Mesodermal cell (in vitro differentiated cells): Measurements from ENCODE around the gene HOXC5.
A peak's percentile ranks its signal among the peaks of the same experiment; 100 is the strongest.

Source experiments
- H3K27ac ChIP-seq: 2 replicates; pipeline ENCODE4 v1.7.0; 2013; ENCODE audit warnings: mild to moderate bottlenecking, low read depth, low read length, moderate library complexity; ENCODE audit not compliant: severe bottlenecking
- H3K36me3 ChIP-seq: 2 replicates; pipeline ENCODE4 v1.7.1; 2013; ENCODE audit warnings: mild to moderate bottlenecking, low read length, moderate library complexity; ENCODE audit not compliant: control insufficient read depth, insufficient read depth
- H3K4me1 ChIP-seq: one replicate; pipeline ENCODE4 v1.7.1; 2013; ENCODE audit warnings: mild to moderate bottlenecking, low read length; ENCODE audit not compliant: insufficient read depth, control insufficient read depth, poor library complexity, severe bottlenecking
- H3K4me3 ChIP-seq: 2 replicates; pipeline ENCODE4 v1.7.0; 2013; ENCODE audit warnings: low read length, control low read depth, mild to moderate bottlenecking; ENCODE audit not compliant: insufficient read depth, poor library complexity, severe bottlenecking; ENCODE audit errors: extremely low read depth
- H3K9me3 ChIP-seq: 2 replicates; pipeline ENCODE4 v1.7.1; 2013; ENCODE audit warnings: mild to moderate bottlenecking, low read length, moderate library complexity; ENCODE audit not compliant: control insufficient read depth
- WGBS, 2 experiments: methylation state at CpG; one replicate each; pipeline ENCODE4 v1.1.5; 2013; ENCODE audit warnings: missing lambda C conversion rate in 2 of 2; ENCODE audit not compliant: insufficient coverage in 2 of 2; 5-methylcytosine and 5-hydroxymethylcytosine counted together

Gene HOXC5

DNA sequence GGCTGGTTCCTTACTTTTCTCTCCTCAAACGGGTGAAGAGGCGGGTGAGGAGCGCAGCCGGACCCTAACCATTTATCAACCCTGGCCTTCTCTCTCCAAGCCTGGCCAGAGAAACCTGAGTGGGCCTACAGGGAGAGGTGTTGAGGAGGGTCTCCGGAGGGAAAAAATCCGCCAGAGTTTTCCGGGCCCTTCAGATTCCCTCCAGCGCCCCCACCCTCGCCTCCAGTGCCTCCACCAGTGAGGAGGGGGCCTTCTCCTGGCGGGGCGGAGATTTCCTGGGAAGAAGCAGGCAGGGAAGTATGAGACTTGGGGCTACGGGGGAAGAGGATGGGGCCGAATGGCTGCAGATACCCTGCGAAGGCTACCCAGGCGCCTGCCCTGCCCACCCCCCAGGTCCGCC is 1.4 kb upstream of the HOXC5 start:
- no peaks in the 10 kb centered on the region for H3K36me3 ChIP-seq
- peak overlapping the region; percentile 66 for H3K27ac ChIP-seq
- no peaks in the 10 kb centered on the region for H3K9me3 ChIP-seq
- no peak overlapping the region for H3K4me3 ChIP-seq
- H3K4me1 ChIP-seq: peaks cover 5% of the 10 kb centered on the region
- WGBS, 2 experiments: 13 to 49% methylated on average over 2 to 7 of the region's 16 CpGs

DNA sequence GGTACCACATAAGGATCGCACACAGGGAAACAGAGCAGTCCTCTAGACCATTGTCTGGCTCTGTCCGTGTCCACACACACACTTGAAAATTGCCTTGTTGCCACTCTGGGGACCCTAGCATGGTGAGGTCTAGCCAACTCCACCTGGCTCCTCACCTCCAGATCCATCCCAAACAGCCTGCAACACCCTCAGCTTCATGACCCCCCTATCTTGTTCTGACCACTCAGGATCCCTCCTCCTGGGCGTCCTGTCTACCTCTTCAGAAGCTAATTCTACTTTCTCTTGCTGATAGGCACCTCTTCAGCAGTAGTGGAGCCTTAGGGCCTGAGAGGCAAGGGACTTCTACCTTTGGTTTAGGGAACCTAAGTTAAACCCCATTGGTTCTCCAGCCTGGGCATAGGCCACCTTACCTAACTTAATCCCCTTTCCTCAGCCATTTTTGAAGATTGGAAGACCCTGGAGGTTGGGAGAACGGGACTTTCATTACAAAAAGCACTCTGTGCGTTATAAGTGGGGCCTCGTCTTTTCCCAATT is 697 bp upstream of the HOXC5 start:
- WGBS, 2 experiments: 44 to 50% methylated on average over 3 to 5 of the region's 6 CpGs
- Histone ChIP-seq H3K9me3 (no peaks in the 10 kb centered on the region), H3K4me1 (peaks cover 5% of the 10 kb centered on the region), H3K36me3 (no peaks in the 10 kb centered on the region), H3K4me3 (no peak overlapping the region), H3K27ac (no peak overlapping the region)

DNA sequence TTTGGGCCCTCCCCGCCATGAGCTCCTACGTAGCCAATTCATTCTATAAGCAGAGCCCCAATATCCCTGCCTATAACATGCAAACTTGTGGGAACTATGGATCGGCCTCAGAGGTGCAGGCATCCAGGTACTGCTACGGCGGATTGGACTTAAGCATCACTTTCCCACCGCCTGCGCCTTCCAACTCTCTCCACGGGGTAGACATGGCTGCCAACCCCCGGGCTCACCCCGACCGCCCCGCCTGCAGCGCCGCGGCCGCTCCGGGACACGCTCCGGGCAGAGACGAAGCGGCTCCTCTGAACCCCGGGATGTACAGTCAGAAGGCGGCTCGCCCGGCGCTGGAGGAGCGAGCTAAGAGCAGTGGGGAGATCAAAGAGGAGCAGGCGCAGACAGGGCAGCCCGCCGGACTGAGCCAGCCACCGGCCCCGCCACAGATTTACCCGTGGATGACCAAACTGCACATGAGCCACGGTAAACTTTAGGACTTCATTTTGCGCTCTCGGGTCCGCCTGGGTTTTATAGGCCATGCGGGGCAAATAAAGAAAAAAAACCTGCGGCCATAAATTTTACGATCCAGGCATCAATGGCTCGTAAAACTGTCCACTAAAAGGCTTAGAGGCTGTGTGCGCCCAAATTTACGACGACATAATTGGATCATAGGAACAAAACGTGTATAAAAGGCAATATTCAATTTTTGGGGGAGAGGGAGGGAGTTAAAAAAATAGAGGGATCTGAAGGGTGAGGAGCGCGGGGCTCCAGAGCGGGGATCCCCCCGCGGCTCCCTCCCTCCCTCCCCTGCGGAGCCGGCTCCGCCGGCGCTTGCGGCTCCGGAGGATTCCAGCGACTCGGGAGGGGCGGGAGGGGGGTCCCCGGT is 493 bp downstream of the HOXC5 start:
- Histone ChIP-seq H3K4me1 (peaks cover 5% of the 10 kb centered on the region), H3K4me3 (peak overlapping the region; percentile 5), H3K36me3 (no peaks in the 10 kb centered on the region), H3K9me3 (no peaks in the 10 kb centered on the region), H3K27ac (peak overlapping the region; percentile 45)
- WGBS, 2 experiments: 3 to 5% methylated on average over 34 to 43 of the region's 61 CpGs

DNA sequence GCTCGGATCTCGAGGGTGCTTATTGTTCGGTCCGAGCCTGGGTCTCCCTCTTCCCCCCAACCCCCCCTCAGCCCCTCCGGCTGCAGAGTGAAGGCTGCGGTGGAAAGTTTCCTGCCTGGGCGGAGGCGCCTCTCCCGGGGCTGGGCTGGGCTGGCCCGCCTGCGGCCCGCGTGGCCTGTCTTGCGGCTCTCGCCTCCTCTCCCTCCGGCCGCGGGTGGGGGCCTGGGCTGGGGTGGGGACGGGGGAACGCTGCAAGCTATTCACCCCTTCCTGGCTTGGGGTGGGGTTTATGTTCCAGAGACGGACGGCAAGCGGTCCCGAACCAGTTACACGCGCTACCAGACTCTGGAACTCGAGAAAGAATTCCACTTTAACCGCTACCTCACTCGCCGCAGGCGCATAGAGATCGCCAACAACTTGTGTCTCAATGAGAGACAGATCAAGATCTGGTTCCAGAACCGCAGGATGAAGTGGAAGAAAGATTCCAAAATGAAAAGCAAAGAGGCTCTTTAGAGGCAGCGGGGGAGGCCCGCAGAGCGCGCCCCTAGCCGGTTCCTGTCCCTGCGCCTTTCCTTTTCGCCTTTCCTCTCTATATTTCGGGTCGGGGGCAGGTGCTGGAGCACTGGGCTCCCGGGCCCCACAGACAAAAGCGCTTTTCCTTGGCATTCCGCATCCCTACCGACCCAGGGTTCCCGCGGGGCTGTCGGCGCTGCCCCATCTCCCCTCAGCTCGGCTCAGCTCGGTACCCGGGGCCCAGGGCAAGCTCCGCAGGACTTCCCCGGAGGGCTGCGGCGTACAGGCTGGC is 1.3 kb downstream of the HOXC5 start:
- Histone ChIP-seq H3K4me3 (no peak overlapping the region), H3K36me3 (no peaks in the 10 kb centered on the region), H3K27ac (peak overlapping the region; percentile 5), H3K9me3 (no peaks in the 10 kb centered on the region), H3K4me1 (peaks cover 5% of the 10 kb centered on the region)
- 2 to 3% methylated on average over 30 to 42 of the region's 57 CpGs for WGBS, 2 experiments

DNA sequence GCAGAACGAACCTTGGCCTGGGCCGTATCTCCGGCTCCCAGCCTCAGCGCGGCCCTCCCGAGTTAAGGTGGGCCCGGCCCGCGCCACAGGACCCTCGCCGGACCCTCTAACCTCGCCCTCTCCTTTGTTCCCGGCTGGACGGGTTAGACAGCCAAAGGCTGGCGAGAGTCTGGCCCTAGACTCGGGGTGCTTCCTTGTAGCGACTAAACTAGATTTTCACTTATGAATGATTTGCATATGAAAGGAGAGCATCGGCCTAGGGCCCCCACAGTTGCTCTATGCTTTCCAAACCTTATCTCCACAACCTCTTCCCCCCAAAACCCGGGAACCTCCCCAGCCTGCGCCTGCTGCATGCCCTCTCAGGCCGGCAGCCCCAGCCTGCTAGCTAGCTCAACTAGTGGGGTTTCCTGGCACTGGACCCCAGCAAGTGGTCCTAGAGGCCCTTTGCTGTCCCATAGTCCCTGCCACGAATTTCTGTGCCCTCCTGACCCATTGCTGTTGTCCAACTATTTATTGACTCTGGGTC is 2.0 kb downstream of the HOXC5 start:
- Histone ChIP-seq H3K4me3 (no peak overlapping the region), H3K4me1 (peaks cover 5% of the 10 kb centered on the region), H3K36me3 (no peaks in the 10 kb centered on the region), H3K27ac (no peak overlapping the region), H3K9me3 (no peaks in the 10 kb centered on the region)
- WGBS, 2 experiments: 11 to 15% methylated on average over 18 of the region's 22 CpGs

DNA sequence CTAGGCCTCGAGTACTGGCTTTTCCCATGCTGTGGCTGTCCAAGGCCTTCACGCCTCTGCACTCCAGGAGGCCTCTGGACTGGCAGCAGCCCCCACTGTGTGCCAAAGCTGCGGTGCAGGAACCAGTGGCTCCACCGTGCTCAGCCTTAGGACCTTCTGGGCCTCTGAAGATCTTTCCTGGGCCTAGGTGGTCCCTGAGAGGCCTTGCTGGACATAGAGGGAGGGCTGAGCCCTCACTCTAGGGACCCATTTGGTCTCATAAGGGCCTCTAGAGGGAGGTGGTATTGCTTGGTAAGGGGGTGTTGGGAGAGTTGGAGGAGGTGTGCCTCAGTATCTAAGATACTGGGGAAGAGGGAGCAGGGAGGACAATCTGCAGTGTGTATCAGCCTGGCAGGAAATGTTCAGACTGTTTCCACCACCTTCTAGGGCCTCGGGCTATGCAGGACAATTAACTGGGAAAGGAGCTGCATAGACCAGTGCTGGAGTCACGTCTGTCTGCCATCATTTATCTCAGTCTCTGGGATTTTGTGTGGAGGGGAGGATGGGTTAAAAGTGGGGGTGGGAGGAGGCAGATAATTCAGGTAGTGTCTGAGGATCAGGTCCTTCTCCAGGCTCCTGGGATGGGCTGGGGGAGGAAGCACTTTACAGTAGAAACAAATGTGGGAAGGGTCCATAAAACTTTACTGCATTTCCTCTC is 2.9 kb downstream of the HOXC5 start:
- WGBS, 2 experiments: 31 to 38% methylated on average over 6 of the region's 6 CpGs
- no peaks in the 10 kb centered on the region for H3K36me3 ChIP-seq
- peaks cover 5% of the 10 kb centered on the region for H3K4me1 ChIP-seq
- no peak overlapping the region for H3K27ac ChIP-seq
- H3K9me3 ChIP-seq: no peaks in the 10 kb centered on the region
- H3K4me3 ChIP-seq: no peak overlapping the region

DNA sequence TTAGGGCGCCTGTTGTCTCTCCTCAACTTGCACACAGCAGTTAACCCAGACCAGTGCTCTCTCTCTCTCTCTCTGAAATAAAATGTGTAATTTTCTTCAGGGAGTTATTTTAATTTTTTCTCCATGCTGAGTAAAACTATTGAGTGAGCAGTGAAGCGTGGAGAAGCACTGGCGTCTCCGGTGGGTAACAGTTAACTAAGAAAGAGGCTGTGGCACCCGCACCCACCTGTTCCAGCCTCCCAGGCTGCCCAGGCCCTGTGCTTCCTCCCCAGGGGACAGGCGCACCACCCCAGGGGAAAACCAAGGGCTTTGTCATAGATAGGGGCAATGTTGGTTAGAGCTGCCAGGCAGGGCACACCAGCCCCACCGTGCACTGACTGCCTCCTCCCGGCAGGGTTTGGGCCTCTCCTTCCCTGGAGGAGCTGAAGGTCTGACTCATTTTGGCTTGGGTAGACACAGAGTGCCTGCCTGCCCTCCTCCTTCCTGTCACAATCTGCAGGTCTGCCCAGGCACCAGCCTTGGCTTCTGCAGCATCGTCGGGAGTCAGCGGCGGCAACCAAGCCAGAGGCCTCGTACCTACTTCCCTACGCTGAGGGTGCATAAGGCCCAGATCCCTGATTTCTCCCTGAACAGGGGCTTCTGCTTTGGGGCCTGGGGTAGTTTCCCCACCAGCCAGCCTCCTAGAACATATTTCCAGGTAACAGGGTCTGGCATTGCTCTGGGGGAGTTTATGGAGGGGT is 3.9 kb downstream of the HOXC5 start:
- 29 to 32% methylated on average over 11 of the region's 14 CpGs for whole genome bisulfite sequencing, 2 experiments
- no peaks in the 10 kb centered on the region for H3K36me3 ChIP-seq
- peaks cover 3% of the 10 kb centered on the region for H3K4me1 ChIP-seq
- no peak overlapping the region for H3K4me3 ChIP-seq
- H3K9me3 ChIP-seq: no peaks in the 10 kb centered on the region
- H3K27ac ChIP-seq: no peak overlapping the region

DNA sequence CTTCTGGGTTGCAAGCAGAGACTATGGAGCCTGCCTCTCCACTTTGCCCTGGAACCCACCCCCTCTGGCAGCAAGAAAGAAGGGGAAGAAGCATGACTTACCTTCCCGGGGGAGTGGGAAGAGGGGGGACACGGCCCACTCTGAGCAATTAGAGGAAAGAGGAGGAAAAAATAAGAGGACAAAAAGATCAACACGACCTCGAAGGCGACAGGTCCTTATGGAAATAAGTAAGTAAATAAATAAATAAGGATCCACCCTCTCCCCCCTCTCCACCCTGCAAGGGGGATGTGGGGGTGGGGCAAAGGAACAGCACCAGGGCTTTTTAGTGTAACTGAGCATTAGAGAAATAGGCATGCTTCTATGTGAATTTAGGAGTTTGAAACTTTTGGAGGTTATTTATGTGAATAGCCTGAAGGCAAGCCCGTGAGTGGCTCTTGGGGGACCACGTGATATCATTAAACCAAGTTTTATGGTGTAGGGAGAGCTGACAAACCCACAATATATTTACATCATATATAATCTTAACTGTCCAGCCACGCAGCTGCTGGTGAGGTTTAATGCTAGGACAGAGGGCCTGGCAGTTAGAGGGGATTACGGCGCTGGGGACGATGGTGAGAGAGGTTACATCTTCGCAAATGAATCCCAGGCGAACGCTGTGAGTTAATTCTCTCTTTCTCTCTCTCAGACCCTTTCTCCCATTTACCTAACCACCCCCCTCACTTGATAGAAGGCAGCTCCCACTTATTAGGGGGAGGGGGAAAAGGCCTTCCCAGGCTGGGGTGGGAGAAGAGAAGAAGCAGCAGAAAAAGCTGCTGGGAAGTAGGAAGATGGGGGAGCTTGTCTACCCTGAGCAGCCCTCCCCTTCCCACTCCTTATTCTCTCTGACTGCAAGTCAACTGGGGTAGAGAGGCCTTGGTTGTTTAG is 4.8 kb downstream of the HOXC5 start:
- Histone ChIP-seq H3K36me3 (no peaks in the 10 kb centered on the region), H3K9me3 (no peaks in the 10 kb centered on the region), H3K27ac (peak overlapping the region; percentile 23), H3K4me1 (peaks cover 3% of the 10 kb centered on the region), H3K4me3 (no peak overlapping the region)
- WGBS, 2 experiments: 25% methylated on average over 2 of the region's 14 CpGs; no CpG with 5 or more reads in 1 of the 2 experiments

DNA sequence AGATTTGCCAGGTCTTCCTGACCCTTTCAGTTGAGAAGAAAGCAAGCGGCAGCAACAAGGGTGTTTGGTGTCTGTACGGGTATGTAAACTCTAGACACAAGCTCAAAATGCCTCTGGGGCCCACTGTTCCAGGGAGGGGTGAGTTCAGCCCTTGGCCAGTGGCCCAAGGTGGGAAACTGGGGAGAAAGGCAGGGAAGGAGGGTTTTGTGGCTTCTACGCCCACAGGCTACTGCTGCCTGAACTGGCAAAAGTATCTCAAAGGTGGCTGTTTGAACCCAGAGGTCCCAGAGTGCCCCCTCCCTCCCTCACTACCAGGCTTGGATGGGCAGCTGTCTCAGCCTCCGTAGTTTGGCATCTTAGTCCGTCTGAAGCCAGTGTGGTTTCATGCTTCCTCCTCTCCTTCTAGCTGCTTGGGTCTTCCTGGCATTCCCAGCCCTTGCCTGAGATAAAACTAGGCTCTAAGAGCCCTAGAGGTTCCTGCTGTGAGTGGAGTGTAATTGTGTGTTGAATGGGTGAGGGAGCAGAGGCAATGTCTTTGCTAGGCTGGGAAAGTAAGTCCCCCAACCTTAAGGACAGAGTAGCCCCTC is 5.5 kb downstream of the HOXC5 start:
- no peaks in the 10 kb centered on the region for H3K36me3 ChIP-seq
- no peak overlapping the region for H3K27ac ChIP-seq
- H3K4me1 ChIP-seq: peaks cover 3% of the 10 kb centered on the region
- 25 to 28% methylated on average over 4 to 5 of the region's 5 CpGs for WGBS, 2 experiments
- no peaks in the 10 kb centered on the region for H3K9me3 ChIP-seq
- H3K4me3 ChIP-seq: no peak overlapping the region
